GM21737 (cell line): ENCODE results near the gene LMOD2.

Experiments
- ATAC-seq: cut with Tn5 transposase; IDR thresholded peaks from one replicate; pipeline ENCODE4 v1.9.1; 2021; ENCODE audit warnings: mild to moderate bottlenecking, moderate library complexity; ENCODE audit not compliant: unreplicated experiment

LMOD2 gene

DNA sequence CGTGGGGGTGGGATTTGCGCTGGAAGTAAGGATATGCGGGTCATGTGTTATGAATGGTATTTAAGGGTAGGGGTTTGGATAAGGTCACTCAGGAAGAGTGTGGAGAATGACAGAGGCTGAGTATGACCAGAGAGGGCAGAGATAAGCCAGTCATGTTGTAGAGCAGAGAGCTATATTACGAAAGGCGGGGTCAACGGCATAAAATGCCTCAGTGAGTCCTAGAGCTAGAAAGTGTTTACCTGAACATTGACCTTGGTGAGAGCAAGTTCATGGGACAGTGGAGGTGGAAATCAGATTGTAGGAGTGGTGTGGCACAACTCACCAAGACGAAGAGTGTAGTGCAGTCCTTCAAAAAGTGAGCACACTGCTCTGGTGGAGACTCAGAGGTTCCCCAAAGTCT lies 13.8 kb downstream of the LMOD2 start:
- no peak for ATAC-seq

GRCh38 chr7:123673137-123673732 lies 17.6 kb downstream of the LMOD2 start:
- no peak for ATAC-seq

DNA sequence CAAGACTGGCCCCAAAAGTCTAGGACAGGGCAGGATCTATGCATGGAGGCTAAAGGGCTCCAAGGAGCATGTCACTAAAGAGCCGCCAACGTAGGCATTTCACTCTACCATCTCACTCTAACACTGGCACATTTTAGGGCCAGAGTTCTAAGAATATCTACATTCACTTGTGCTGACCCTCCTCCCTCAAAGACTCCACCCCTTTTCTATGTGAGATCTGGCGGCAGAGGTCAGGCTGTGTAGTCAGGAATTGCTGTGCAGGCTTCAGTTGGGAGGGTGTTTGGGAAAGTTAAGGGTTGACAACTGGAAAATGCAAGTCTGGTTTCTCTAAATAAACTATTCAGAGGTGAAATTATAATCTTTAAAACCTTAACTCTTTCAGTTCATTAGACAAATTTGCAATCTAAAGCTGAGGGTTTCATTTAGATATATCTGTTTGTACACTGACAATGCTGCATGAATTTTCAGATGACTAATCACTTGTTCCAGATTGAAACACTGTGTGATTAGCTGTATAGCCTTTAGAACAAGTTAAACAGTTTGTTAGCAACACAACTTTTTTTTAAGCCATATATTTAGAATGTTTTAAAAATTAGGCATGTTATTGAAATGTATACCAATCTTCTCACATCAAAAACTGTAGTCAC lies 18.2 kb downstream of the LMOD2 start:
- no peak for ATAC-seq

- no peak for ATAC-seq
Observed at GRCh38 chr7:123674399-123675180, 18.9 kb downstream of the LMOD2 start.

GRCh38 chr7:123675181-123675473 lies 19.5 kb downstream of the LMOD2 start:
- no peak for ATAC-seq

- no peak for ATAC-seq
Observed at GRCh38 chr7:123677061-123677715, 21.5 kb downstream of the LMOD2 start.

GRCh38 chr7:123679614-123680013 lies 23.9 kb downstream of the LMOD2 start:
- ATAC-seq, result no peak

DNA sequence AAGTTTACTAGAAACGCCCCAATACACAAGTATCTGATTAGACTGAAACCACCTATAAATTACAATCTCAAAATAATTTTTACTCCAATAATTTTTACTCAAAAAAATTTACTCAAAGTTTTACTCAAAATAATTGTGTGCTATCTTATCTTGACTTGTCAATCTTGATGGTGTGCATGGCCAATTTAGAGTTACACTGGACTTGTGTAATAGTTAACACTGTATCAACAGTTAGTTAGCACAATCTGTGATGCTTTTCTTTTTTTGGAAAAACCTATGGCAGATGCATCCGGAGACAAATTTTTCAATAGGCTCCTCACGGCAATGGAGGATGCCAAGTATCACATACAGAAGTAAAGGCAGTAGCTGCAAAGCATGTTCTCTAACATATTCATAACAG lies 24.9 kb downstream of the LMOD2 start:
- ATAC-seq, result no peak

DNA sequence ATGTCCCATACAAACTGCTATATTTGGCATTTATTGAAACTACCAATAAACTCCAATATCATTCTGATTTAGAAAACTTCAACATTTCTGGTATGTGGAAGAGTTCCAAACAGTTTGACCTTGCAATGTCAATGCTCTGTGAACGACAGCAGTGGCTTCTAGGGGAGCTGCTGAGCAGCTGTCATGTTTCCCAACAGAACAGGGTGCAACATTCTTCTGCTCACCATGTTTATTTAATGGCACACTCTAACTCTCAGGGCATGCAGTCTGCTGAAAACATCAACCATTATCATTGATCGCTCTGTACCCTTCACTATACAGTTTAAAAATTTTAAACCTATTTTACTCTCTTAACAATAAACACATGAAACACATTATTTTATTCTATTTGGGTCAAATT lies 25.9 kb downstream of the LMOD2 start:
- ATAC-seq, result no peak

DNA sequence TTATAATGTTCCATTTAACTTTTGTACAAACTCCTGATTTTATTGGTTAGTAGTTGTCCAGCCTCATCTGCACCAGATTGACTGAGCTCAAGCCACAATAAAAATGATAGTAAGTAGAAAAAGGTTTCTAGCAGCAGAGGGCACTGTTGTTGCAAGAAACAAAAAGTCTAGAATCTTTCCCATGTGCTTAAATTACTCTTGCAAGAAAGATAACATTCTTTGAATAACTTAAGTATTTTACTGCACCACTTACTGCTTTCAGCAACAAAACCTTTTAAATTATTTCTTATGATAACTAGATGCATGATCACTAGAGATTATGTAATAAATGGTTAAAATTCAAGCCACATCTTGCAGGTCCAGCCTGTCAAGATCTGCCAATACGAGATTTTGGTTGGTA lies 27.0 kb downstream of the LMOD2 start:
- no peak for ATAC-seq

DNA sequence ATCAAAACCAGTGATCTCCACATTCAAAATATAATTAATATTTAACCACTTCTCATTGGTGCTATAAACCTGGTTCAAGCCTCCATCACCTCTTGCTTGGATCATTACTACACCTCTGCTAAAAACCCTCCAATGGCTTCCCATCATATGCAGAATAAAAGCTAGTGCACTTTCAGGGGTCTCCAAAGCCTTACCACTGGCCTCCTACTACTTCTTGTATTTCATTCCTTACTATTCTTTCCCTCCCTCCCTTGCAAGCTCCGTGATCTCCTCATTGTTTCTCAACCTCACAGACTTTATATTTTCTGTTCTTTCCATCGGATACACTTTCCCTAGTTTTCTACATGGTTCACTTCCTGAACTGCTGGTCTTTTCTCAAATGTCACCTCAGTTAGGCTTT lies 31.5 kb downstream of the LMOD2 start:
- no peak for ATAC-seq

GRCh38 chr7:123687727-123688126 lies 32.1 kb downstream of the LMOD2 start:
- ATAC-seq, result no peak

- no peak for ATAC-seq
Observed at GRCh38 chr7:123689250-123689649, 33.6 kb downstream of the LMOD2 start.

DNA sequence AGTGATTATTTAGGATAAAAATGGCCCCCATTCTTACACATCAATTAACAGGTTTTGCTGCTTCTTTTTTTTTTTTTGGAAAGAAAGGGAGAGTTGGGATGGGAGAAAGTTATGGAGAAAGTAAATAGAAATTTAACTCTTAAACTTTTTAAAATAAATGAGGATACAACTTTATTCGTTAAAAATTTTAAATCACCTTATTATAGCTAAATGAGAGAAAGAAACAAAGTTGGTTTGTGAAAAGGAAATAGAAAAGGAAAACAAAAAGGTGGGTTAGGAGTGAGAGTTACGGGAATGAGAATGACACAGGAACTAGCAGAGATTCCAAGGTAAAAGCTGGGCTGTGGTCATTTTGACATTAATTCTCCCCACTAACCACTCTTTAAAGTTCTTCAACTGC lies 34.9 kb downstream of the LMOD2 start:
- ATAC-seq, result no peak

DNA sequence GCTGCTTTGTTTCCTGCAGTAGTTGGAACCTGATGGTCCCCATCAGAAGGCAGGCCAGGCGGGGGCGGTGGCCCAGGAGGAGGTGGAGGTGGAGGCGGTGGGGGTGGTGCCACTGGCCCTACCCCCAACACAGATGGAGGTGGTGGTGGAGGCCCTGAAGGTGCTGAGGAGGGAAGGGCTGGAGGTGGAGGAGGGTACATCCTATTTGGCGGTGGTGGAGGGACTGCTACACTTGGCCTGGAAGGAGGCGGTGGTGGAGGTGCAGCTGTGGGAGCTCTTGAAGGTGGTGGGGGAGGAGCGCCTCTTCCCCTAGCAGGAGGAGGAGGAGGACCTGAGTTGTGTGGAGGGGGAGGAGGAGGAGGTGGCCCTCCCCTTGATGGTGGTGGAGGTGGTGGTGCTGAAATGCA lies 36.8 kb downstream of the LMOD2 start:
- no peak for ATAC-seq

GRCh38 chr7:123695944-123696677 lies 40.4 kb downstream of the LMOD2 start:
- ATAC-seq, result no peak

GRCh38 chr7:123705211-123705901 lies 49.7 kb downstream of the LMOD2 start:
- ATAC-seq, result no peak

DNA sequence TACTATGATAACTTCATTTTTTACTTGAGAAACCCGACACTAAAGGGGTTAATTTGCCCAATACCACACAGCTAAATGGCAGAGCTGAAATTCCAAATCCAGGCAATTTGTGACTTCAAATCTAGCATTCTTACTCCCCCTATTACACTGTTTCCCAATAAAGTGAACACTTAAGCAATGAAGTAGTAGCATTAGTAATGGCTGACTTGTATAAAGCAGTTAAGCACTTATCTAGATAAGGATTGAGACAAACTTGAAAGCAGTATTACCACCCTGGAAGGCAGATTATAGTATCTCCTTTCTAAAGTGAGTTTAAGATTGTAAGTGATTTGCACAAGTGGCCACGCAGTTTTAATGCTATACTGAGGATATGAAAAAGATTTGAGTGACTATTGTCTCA lies 53.9 kb downstream of the LMOD2 start:
- no peak for ATAC-seq

GRCh38 chr7:123710683-123711082 lies 55.0 kb downstream of the LMOD2 start:
- no peak for ATAC-seq

DNA sequence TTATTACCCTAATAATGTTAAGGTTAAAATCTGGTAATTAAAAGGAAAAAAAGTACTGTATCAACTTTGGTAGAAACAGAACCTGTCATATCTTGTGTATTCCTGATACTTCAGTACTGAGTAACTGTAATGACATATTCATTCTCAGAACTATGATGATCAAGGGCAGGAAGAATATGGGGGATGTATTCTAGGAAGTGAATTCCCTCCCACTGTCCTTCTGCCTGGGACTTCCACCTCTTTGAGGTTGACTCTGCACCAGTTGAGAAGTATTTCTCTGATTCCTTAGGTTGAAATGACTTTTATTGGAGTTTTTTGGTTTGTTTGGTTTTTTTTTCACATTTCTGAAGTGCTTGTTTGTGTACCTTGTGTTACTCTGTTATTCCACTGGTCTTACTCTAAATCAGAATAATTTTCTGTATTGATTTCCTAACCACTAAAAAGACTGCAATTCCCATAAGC lies 56.2 kb downstream of the LMOD2 start:
- ATAC-seq, result no peak

DNA sequence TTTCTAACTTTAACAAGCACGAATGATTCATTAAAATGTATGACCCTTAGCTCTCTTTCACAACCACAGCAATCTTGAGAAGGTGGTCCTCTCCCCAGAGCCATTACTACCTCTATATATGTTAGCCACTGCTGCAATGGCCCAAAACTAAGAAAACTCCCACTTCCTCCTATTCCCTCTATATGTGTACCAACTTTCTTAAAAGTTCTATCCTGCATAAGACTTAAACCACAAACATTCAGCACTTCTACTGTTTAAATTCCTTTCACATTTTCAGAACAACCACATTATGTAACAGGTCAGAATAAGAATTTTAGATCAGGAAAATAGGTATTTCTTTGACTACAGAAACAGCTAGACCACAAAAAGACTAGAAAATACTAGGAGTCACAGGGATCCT lies 57.0 kb downstream of the LMOD2 start:
- no peak for ATAC-seq
